22Rv1 (cell line): ENCODE results near the gene PDE4B.
"Not testable (repeated sequence)": the region's sequence is repeated elsewhere in the genome, so short reads cannot be mapped to it uniquely, and the experiment has no call there.

Source experiments
- ZFX ChIP-seq: fragments of 450-650 bp; IDR thresholded peaks from 2 replicates; pipeline ENCODE4 v1.6.1; 2017; ENCODE audit warnings: antibody characterized with exemption, borderline replicate concordance
- TF ChIP-seq, protein P1 (sequence below): fragments of 450-650 bp; IDR thresholded peaks from 2 replicates; pipeline ENCODE4 v1.5.1; 2017; ENCODE audit warnings: mild to moderate bottlenecking

DNA sequence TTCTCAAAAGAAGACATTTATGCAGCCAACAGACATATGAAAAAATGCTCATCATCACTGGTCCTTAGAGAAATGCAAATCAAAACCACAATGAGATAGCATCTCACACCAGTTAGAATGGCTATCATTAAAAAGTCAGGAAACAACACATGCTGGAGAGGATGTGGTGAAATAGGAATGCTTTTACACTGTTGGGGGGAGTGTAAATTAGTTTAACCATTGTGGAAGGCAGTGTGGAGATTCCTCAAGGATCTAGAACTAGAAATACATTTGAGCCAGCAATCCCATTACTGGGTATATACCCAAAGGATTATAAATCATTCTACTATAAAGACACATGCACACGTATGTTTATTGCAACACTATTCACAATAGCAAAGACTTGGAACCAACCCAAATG is 618.8 kb downstream of the PDE4B start:
- TF ChIP-seq, protein P1, sequence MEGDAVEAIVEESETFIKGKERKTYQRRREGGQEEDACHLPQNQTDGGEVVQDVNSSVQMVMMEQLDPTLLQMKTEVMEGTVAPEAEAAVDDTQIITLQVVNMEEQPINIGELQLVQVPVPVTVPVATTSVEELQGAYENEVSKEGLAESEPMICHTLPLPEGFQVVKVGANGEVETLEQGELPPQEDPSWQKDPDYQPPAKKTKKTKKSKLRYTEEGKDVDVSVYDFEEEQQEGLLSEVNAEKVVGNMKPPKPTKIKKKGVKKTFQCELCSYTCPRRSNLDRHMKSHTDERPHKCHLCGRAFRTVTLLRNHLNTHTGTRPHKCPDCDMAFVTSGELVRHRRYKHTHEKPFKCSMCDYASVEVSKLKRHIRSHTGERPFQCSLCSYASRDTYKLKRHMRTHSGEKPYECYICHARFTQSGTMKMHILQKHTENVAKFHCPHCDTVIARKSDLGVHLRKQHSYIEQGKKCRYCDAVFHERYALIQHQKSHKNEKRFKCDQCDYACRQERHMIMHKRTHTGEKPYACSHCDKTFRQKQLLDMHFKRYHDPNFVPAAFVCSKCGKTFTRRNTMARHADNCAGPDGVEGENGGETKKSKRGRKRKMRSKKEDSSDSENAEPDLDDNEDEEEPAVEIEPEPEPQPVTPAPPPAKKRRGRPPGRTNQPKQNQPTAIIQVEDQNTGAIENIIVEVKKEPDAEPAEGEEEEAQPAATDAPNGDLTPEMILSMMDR, result not testable (repeated sequence)
- not testable (repeated sequence) for TF ChIP-seq ZFX
